Pancreas (tissue), 10 donors: ENCODE data around the gene SAYSD1. TPM values are rescaled to one million over a fixed set of nuclear protein-coding genes. Genes with fewer than 3 reads are reported as not detected.
A peak's percentile ranks its signal among the peaks of the same experiment; 100 is the strongest.

Experiments
- ATAC-seq, 4 donors: fragments of 200-7000 bp; cut with Tn5 transposase; one replicate each; pipeline versions ENCODE4 v1.8.0 to v1.9.1; 2020; ENCODE audit warnings: mild to moderate bottlenecking in 4 of 4, moderate library complexity in 4 of 4
- DNase-seq, 6 donors: peaks; one replicate each; pipeline ENCODE4 v3.0.0-alpha.2; 2020
- FAIRE-seq: peaks from 2 replicates; lab custom pipeline; 2012; peaks lifted over from hg19 to GRCh38; lab: Jason Lieb, UNC
- H3K27ac ChIP-seq, 4 donors: fragments of 200-600 bp; sonication (generic); 1 replicate in 3 of 4; 2 replicates in 1 of 4; pipeline versions ENCODE4 v1.5.0 to v1.8.0; 2020
- H3K27me3 ChIP-seq, 4 donors: fragments of 200-600 bp; one replicate each; pipeline ENCODE4 v1.8.0; 2021
- H3K36me3 ChIP-seq, 3 donors: fragments of 200-600 bp; sonication (generic) in 1 of 3; one replicate each; pipeline versions ENCODE4 v1.5.0 to v1.8.0; 2020 to 2021
- H3K4me1 ChIP-seq, 3 donors: fragments of 200-600 bp; one replicate each; pipeline ENCODE4 v1.8.0; 2021
- H3K4me3 ChIP-seq, 4 donors: fragments of 200-600 bp; sonication (generic) in 2 of 4; one replicate each; pipeline versions ENCODE4 v1.5.0 to v1.8.0; 2020 to 2021
- H3K9me3 ChIP-seq, 4 donors: fragments of 200-600 bp; one replicate each; pipeline ENCODE4 v1.8.0; 2021
- CTCF ChIP-seq, 4 donors: fragments of 200-600 bp; sonication (generic) in 3 of 4; IDR thresholded peaks; one replicate each; pipeline versions ENCODE4 v1.5.0 to v1.8.0; 2021; ENCODE audit warnings: antibody characterized with exemption in 4 of 4
- WGBS, 2 donors: extraction: QIAGEN DNeasy Blood & Tissue Kit; methylation state at CpG; one replicate each; pipeline ENCODE4 v1.1.7; 2013; 5-methylcytosine and 5-hydroxymethylcytosine counted together
- intact Hi-C, 3 donors: fragments of 100-400 bp; cut with DNase I; formaldehyde crosslinking; loops; one replicate each; pipeline versions ENCODE4 v1.11.1 to v1.14.2; 2022
- polyA plus RNA-seq, 2 donors: library from polyadenylated mRNA; stranded (reverse); fragments of 200-250 nt; gene quantifications; one replicate each; pipeline ENCODE4 v1.2.3, GENCODE V29; 2013
- total RNA-seq, 6 donors: library from RNA; stranded (reverse); fragmentation: NEBNext Ultra II Directional in 4 of 6; extraction: Animal tissue kit (Norgen Biotek cat#: 25700) in 4 of 6; gene quantifications; one replicate each; pipeline versions ENCODE4 v1.2.1 to v1.2.4, GENCODE V29; 2021 to 2023
- donor health status: healthy with polysubstance abuse.
- donor health status: DM: no; HTN: no; CAD: no; lungs with moderate emphysema.
- donor health status: DM: no; HTN: no; CAD: no.
- donor health status: control.
- donor health status: control.
- donor health status: Bipolar disorder and iron deficiency.
- donor health status: DM: yes; HTN: yes; CAD: no.
- donor health status: DM: no; HTN: no; CAD: no.
- donor health status: DM: no; HTN: no; CAD: no.
- donor health status: DM: yes; HTN: yes; CAD: no.

The SAYSD1 gene
- total and polyA plus RNA-seq, 8 donors = 5.8 to 12.4 (median 8.7) TPM

- 43 to 51% methylated on average over 4 of the region's 4 CpGs for WGBS, 2 donors
- ATAC-seq (peak in 3 of 4 donors; percentile 71 to 82 (median 75)), FAIRE-seq (no peak), DNase-seq (peak in 2 of 6 donors; percentile 29 to 35)
- no peaks in the 10 kb centered on the region for H3K36me3 ChIP-seq
- H3K27me3 ChIP-seq = no peaks in the 10 kb centered on the region
- no peak overlapping the region for H3K4me3 ChIP-seq
- H3K9me3 ChIP-seq = no peaks in the 10 kb centered on the region
- H3K27ac ChIP-seq = no peak overlapping the region
- no peak for TF ChIP-seq CTCF (IDR thresholded peaks at IDR 0.05)
- intact Hi-C loops = no loop called here
- H3K4me1 ChIP-seq = peaks cover 0 to 3% (median 0%) of the 10 kb centered on the region in 3 donors
Observed at GRCh38 chr6:39088331-39088730, 26.7 kb downstream of the SAYSD1 start.

- Histone ChIP-seq H3K27ac (no peak overlapping the region), H3K27me3 (no peaks in the 10 kb centered on the region), H3K36me3 (no peaks in the 10 kb centered on the region), H3K9me3 (no peaks in the 10 kb centered on the region), H3K4me1 (no peaks in the 10 kb centered on the region), H3K4me3 (no peak overlapping the region)
- FAIRE-seq (no peak), ATAC-seq (no peak), DNase-seq (no peak)
- WGBS, 2 donors = 85 to 91% methylated on average over 7 of the region's 7 CpGs
- TF ChIP-seq CTCF (IDR thresholded peaks at IDR 0.05) = no peak
- intact Hi-C loops = no loop called here
Observed at GRCh38 chr6:39087197-39087596, 27.8 kb downstream of the SAYSD1 start.

- 84 to 85% methylated on average over 6 of the region's 6 CpGs for WGBS, 2 donors
- DNase-seq (no peak), ATAC-seq (no peak), FAIRE-seq (no peak)
- intact Hi-C loops = no loop called here
- no peak for TF ChIP-seq CTCF (IDR thresholded peaks at IDR 0.05)
- Histone ChIP-seq H3K4me1 (no peaks in the 10 kb centered on the region), H3K4me3 (no peak overlapping the region), H3K9me3 (no peaks in the 10 kb centered on the region), H3K36me3 (no peaks in the 10 kb centered on the region), H3K27me3 (no peaks in the 10 kb centered on the region), H3K27ac (no peak overlapping the region)
Observed at GRCh38 chr6:39086711-39087110, 28.3 kb downstream of the SAYSD1 start.

GRCh38 chr6:39086294-39086693 lies 28.7 kb downstream of the SAYSD1 start:
- no peaks in the 10 kb centered on the region for H3K27me3 ChIP-seq
- no peak overlapping the region for H3K4me3 ChIP-seq
- ATAC-seq = no peak
- 81 to 84% methylated on average over 7 of the region's 7 CpGs for WGBS, 2 donors
- TF ChIP-seq CTCF (IDR thresholded peaks at IDR 0.05) = no peak
- no peak overlapping the region for H3K27ac ChIP-seq
- DNase-seq = no peak
- no peaks in the 10 kb centered on the region for H3K9me3 ChIP-seq
- no peaks in the 10 kb centered on the region for H3K4me1 ChIP-seq
- no peak for FAIRE-seq
- intact Hi-C loops = no loop called here
- no peaks in the 10 kb centered on the region for H3K36me3 ChIP-seq

GRCh38 chr6:39085129-39085797 lies 29.7 kb downstream of the SAYSD1 start:
- intact Hi-C loops = no loop called here
- Histone ChIP-seq H3K4me1 (no peaks in the 10 kb centered on the region), H3K27me3 (no peaks in the 10 kb centered on the region), H3K4me3 (no peak overlapping the region), H3K27ac (no peak overlapping the region), H3K9me3 (no peaks in the 10 kb centered on the region), H3K36me3 (no peaks in the 10 kb centered on the region)
- DNase-seq (no peak), ATAC-seq (no peak), FAIRE-seq (no peak)
- no peak for TF ChIP-seq CTCF (IDR thresholded peaks at IDR 0.05)
- 88 to 90% methylated on average over 5 of the region's 5 CpGs for WGBS, 2 donors
